GM12878 (cell line): ENCODE data around the gene SERTAD2. TPM values are rescaled to one million over a fixed set of nuclear protein-coding genes. Genes with fewer than 3 reads are reported as not detected.

Experiments used
- ATAC-seq: fragments of 200-7000 bp; cut with Tn5 transposase; 3 replicates; pipeline ENCODE4 v1.9.1; 2020; ENCODE audit warnings: mild to moderate bottlenecking, moderate library complexity
- BruUV-seq: library from RNA; stranded (reverse); fragments of 400-500 nt; replicated peaks from 2 replicates; lab custom pipeline; 2021; lab: Mats Ljungman, UMichigan
- CTCF ChIA-PET: fragments of 300-600 bp; sonication (Branson Sonifier 250); formaldehyde crosslinking; extraction: SDS; loops from one replicate; lab custom pipeline; 2021; ENCODE audit warnings: inconsistent platforms; lab: Yijun Ruan, JAX
- POLR2A ChIA-PET: fragments of 350-600 bp; formaldehyde crosslinking; extraction: SDS; loops from one replicate; lab custom pipeline; 2021; ENCODE audit warnings: inconsistent platforms; lab: Charles Lee
- RAD21 ChIA-PET: fragments of 300-600 bp; sonication (Branson Sonifier 250); formaldehyde crosslinking; loops from one replicate; lab custom pipeline; 2023; ENCODE audit warnings: antibody characterized with exemption; ENCODE audit not compliant: unreplicated experiment; lab: Charles Lee
- SMC1A ChIA-PET: fragments of 300-600 bp; sonication (Branson Sonifier 250); formaldehyde crosslinking; loops from one replicate; lab custom pipeline; 2023; ENCODE audit not compliant: unreplicated experiment, uncharacterized antibody; lab: Charles Lee
- DNase-seq: peaks from one replicate; pipeline ENCODE4 v3.0.0-alpha.2; 2011; ENCODE audit warnings: low read depth, low spot score
- FAIRE-seq: peaks from 3 replicates; lab custom pipeline; 2011; peaks lifted over from hg19 to GRCh38; lab: Jason Lieb, UNC
- H2AFZ ChIP-seq: 2 replicates; pipeline ENCODE4 v1.6.0; 2011; ENCODE audit warnings: low read depth, low read length, control low read depth; ENCODE audit not compliant: control insufficient read depth
- H3K27ac ChIP-seq: 2 replicates; pipeline ENCODE4 v1.5.1; 2011; ENCODE audit warnings: control low read depth; ENCODE audit not compliant: control insufficient read depth, insufficient read depth
- H3K27me3 ChIP-seq, 2 experiments: replicated peaks in 1 of 2; 2 replicates each; pipeline versions ENCODE4 v1.6.0 to v1.6.1; 2011; ENCODE audit warnings: low read length in 1 of 2; ENCODE audit not compliant: control insufficient read depth in 2 of 2, insufficient read depth in 2 of 2
- H3K36me3 ChIP-seq, 2 experiments: 2 replicates each; pipeline ENCODE4 v1.5.1; 2011; ENCODE audit warnings: low read length in 1 of 2; ENCODE audit not compliant: control insufficient read depth in 2 of 2, insufficient read depth in 2 of 2
- H3K4me1 ChIP-seq: 2 replicates; pipeline ENCODE4 v1.6.1; 2011; ENCODE audit warnings: mild to moderate bottlenecking, low read length, moderate library complexity, mixed read lengths; ENCODE audit not compliant: control insufficient read depth, insufficient read depth
- H3K4me2 ChIP-seq: 2 replicates; pipeline ENCODE4 v1.6.0; 2011; ENCODE audit warnings: control low read depth; ENCODE audit not compliant: control insufficient read depth, insufficient read depth
- H3K4me3 ChIP-seq: fragments of 200-600 bp; sonication (generic); 2 replicates; pipeline ENCODE4 v1.5.1; 2016
- H3K79me2 ChIP-seq: 2 replicates; pipeline ENCODE4 v1.6.0; 2011; ENCODE audit warnings: low read length; ENCODE audit not compliant: control insufficient read depth, insufficient read depth
- H3K9ac ChIP-seq: 2 replicates; pipeline ENCODE4 v1.8.0; 2011; ENCODE audit warnings: low read length, control low read depth, mixed read lengths; ENCODE audit not compliant: control insufficient read depth, insufficient read depth
- H3K9me3 ChIP-seq: replicated peaks from 3 replicates; pipeline ENCODE4 v1.5.1; 2011; ENCODE audit warnings: mild to moderate bottlenecking, low read length; ENCODE audit not compliant: control insufficient read depth, insufficient read depth
- H4K20me1 ChIP-seq: 2 replicates; pipeline ENCODE4 v1.6.0; 2011; ENCODE audit not compliant: control insufficient read depth, insufficient read depth
- CHD2 ChIP-seq: IDR thresholded peaks from 2 replicates; pipeline ENCODE4 v1.6.1; 2011; ENCODE audit warnings: low read depth, low read length, improper control_type of control experiment, borderline replicate concordance
- HDAC6 ChIP-seq: fragments of 200-600 bp; sonication (generic); IDR thresholded peaks from one replicate; pipeline ENCODE4 v1.8.0; 2017; ENCODE audit warnings: antibody characterized with exemption; ENCODE audit not compliant: unreplicated experiment
- HSF1 ChIP-seq: fragments of 150-350 bp; IDR thresholded peaks from 2 replicates; pipeline ENCODE4 v1.6.1; 2014; ENCODE audit warnings: mild to moderate bottlenecking, low read depth, low read length
- IRF5 ChIP-seq: fragments of 450-650 bp; IDR thresholded peaks from 2 replicates; pipeline ENCODE4 v1.6.1; 2017; ENCODE audit warnings: borderline replicate concordance
- NR2C2 ChIP-seq: IDR thresholded peaks from 2 replicates; pipeline ENCODE4 v1.6.1; 2011; ENCODE audit warnings: borderline replicate concordance, low read depth; ENCODE audit not compliant: control insufficient read depth, insufficient read length
- STAT3 ChIP-seq: IDR thresholded peaks from 2 replicates; pipeline ENCODE4 v1.6.1; 2011; ENCODE audit warnings: low read depth, low read length, improper control_type of control experiment
- WGBS: methylation state at CpG from one replicate; pipeline ENCODE4 v1.1.6; 2016; ENCODE audit warnings: low lambda C conversion rate; ENCODE audit not compliant: insufficient replicate concordance, insufficient coverage; ENCODE audit errors: missing lambda C conversion rate; 5-methylcytosine and 5-hydroxymethylcytosine counted together
- in situ Hi-C: fragments of 300-500 bp; cut with MboI; formaldehyde crosslinking; loops from 9 replicates; pipeline ENCODE4 v1.14.3; 2018; ENCODE audit warnings: mixed read lengths
- intact Hi-C: fragments of 100-400 bp; cut with micrococcal nuclease; formaldehyde crosslinking; loops from one replicate; pipeline ENCODE4 v1.14.2; 2022; ENCODE audit not compliant: unreplicated experiment
- polyA plus RNA-seq, 11 experiments: library from polyadenylated mRNA; depleted of rRNA in 4 of 11; unstranded in 6 of 11; stranded (reverse) in 5 of 11; fragments of >200 nt; fragmentation: Nextera tagmentation in 4 of 11; fragmentation: Illumina TruSeq in 1 of 11; extraction: Ambion mirVana in 4 of 11; extraction: Trizol in 1 of 11; gene quantifications; 1 replicate in 1 of 11; 2 replicates in 10 of 11; pipeline versions ENCODE4 v1.2.1 to v1.2.3, GENCODE V29; 2011 to 2016; ENCODE audit warnings: inconsistent platforms in 2 of 11, missing spikeins in 2 of 11, low read depth in 1 of 11
- total RNA-seq, 4 experiments: library from RNA; depleted of rRNA in 3 of 4; stranded (reverse); fragments of >200 nt in 3 of 4; fragmentation: Illumina TruSeq in 1 of 4; extraction: Trizol in 1 of 4; gene quantifications; 2 replicates each; pipeline versions ENCODE4 v1.2.1 to v1.2.3, GENCODE V29; 2013 to 2021

The SERTAD2 gene
- total and polyA plus RNA-seq, 10 of the 15 experiments (the other 5 are each of a cell fraction or from before 2014, with no cell fraction given): 7.9 to 28.7 (median 20.1) TPM

GRCh38 chr2:64605026-64605471 is 48.7 kb downstream of the SERTAD2 start:
- no peak overlapping the region for H3K9ac ChIP-seq
- TF ChIP-seq CHD2 (no peak), IRF5 (no peak), NR2C2 (no peak), HSF1 (no peak), HDAC6 (no peak), STAT3 (no peak)
- H2AFZ ChIP-seq: no peak overlapping the region
- no peaks in the 10 kb centered on the region for H3K79me2 ChIP-seq
- 93% methylated on average over 6 of the region's 6 CpGs for WGBS
- ChIA-PET RAD21 (interaction anchor here (0.6 to 5.3 kb wide), 8 partner anchors 11 to 426 kb away, joined by 3 to 73 read pairs (median 12); partner anchors contain the start of gene SERTAD2), SMC1A (interaction anchor here (0.8 to 4.9 kb wide), 16 partner anchors 12 to 308 kb away, joined by 3 to 48 read pairs (median 5); partner anchors contain the start of gene AFTPH), CTCF (interaction anchor here (1.0 to 5.7 kb wide), 12 partner anchors 10 to 555 kb away, joined by 3 to 37 read pairs (median 4); partner anchors contain the start of gene AFTPH), POLR2A (interaction anchor here (1.2 to 4.9 kb wide), 10 partner anchors 9 to 146 kb away, joined by 3 to 23 read pairs (median 14); no protein-coding TSS in a partner anchor)
- H3K36me3 ChIP-seq: no peaks in the 10 kb centered on the region
- no peak overlapping the region; the same call in 1 of the 2 replicates for H3K27ac ChIP-seq
- intact Hi-C loops (loop anchor here (5.0 kb wide), 1 partner anchor 257 kb away; no protein-coding TSS in a partner anchor), in situ Hi-C loops (no loop called here)
- FAIRE-seq (no peak), DNase-seq (no peak), ATAC-seq (no peak)
- H3K4me3 ChIP-seq: no peak overlapping the region
- H3K4me2 ChIP-seq: peak overlapping the region; percentile 7; the same call in 1 of the 2 replicates
- H3K27me3 ChIP-seq: no peaks in the 10 kb centered on the region
- H4K20me1 ChIP-seq: no peaks in the 10 kb centered on the region
- H3K4me1 ChIP-seq: peaks cover 35% of the 10 kb centered on the region
- no TSS peak for BruUV-seq
- H3K9me3 ChIP-seq: no peaks in the 10 kb centered on the region; the same call in 2 of the 3 replicates
